HG03103 (cell line): Measurements from ENCODE around the gene ABCB11.

Source experiments
- ATAC-seq: cut with Tn5 transposase; IDR thresholded peaks from one replicate; pipeline ENCODE4 v1.9.1; 2021; ENCODE audit warnings: low read depth; ENCODE audit not compliant: unreplicated experiment

ABCB11 gene

DNA sequence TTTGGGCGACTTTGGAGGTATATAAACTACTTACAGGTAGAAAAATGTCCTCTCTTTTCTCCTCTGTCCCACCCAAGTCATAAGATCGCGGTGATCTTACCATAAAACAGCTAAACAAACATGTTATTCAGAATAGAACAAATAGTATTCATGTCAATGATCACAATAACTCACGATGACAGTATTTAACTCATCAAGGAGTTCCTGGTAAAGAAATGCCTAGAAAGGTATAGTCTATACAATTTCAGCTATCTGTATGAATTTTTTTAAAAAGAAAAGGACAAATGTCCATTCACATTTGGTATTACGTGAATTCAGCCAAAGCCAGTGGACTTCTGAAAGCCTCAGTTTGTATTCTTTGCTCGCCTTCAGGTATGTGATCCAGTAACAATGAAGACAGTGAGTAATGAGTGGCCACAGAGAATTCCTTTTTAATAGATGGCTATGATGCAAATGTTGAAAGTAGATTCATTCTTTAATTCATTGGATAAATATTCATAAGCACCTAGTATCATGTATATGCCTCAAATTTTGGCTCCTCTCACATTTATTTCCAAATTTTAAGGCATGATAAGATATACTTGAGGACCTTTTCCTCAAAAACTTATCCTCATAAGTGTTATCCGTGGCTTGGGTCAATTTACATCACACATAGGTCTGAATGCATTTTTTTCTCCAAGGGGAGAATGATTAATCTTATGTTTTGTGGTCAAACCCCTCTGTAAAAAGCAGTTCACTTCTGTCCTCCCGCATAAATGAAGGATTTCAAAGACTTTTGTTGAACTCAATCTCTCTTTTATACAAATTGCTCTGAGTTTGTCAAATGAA, 20.3 kb downstream of the ABCB11 start:
- no peak for ATAC-seq

DNA sequence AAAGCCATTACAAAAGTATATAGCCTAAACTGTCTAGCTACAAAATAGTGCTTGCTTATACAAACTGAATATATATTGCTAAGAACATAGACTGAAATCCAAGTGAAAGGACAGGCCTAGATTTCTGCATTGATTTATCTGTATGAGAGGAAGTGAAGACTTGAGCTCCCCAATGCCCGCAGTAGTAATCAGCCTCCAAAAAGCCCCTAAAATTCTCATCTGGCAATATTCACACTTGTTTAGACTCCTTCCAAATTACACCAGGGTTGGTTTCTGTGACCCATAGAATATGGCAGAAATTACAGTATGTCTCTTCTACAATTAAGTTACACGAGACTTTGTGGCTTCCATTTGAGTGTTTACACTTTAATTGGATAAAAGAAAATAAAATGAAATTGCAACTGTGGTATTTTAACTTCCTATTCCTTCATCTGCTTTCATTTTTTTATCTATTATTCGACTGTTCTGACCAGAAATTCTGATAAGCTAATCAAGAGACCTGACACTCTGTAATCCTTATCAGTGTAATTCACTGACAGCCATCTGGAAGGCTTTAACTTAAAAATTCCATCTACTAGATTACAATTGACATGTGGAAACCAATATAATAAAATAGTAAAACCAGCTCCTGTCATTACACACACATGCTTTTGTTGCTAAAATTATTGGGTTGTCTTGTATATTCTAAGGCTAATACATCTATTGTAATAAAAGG, 21.1 kb downstream of the ABCB11 start:
- ATAC-seq: no peak

DNA sequence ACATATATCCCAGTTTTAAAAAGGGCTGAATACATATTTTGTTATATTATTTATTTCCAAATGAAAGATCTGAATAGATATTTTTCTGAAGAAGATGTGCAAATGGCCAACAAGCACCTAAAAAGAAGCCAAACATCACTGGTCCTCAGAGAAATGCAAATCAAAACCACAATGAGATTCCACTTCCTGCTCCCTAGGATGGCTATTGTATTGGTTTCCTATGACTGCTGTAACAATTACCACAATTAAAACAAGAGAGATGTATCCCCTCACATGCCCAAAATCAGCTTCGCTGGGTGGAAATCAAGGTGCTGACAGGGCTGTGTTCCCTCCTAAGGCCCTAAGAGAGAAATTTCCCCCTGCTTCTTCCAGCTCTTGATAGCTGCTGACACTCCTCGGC, 23.2 kb downstream of the ABCB11 start:
- ATAC-seq: no peak

DNA sequence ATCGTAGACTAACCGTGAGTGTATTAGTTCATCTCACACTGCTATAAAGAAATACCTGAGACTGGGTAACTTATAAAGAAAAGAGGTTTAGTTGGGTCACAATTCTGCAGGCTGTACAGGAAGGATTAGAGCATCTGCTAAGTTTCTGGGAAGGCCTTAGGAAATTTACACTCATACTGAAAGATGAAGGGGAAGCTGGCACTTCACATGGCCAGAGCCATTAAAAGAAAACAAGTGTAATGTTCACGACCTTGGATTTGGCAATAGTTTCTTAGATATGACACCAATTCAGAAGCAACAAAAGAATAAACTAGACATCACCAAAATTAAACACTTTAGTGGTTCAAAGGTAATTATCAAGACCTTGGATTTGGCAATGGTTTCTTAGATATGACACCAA, 23.8 kb downstream of the ABCB11 start:
- no peak for ATAC-seq

DNA sequence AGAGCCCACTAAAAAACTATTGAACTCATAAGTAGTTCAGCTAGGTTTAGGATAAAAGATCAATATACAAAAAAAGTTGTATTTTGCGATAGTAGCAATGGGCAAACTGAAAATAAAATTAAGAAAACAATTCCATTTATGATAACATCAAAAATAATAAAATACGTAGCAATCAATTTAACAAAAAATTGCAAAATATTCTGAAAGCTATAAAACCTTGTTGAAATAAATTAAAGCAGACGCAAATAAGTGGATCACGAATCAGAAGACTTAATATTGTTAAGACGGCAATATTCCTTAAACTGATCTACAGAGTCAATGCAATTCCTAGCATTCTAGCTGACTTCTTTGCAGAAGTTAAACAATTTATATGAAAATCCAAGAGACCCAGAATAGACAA, 24.5 kb downstream of the ABCB11 start:
- ATAC-seq: no peak

DNA sequence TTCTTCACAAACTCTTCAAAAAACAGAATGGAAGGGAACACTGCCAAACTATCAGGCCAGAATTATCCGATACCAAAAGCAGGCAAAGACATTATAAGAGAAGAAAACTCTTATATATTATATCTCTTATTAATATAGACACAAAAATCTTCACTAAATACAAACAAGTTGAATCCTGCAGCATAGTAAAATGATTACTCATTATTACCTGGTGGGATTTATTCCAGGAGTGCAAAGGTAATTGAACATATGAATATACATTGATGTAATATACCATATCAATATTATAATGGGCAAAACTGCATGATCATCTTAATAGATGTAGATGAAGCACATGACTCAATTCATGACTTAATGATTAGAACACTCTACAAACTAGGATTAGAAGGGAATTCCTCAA, 25.1 kb downstream of the ABCB11 start:
- no peak for ATAC-seq

DNA sequence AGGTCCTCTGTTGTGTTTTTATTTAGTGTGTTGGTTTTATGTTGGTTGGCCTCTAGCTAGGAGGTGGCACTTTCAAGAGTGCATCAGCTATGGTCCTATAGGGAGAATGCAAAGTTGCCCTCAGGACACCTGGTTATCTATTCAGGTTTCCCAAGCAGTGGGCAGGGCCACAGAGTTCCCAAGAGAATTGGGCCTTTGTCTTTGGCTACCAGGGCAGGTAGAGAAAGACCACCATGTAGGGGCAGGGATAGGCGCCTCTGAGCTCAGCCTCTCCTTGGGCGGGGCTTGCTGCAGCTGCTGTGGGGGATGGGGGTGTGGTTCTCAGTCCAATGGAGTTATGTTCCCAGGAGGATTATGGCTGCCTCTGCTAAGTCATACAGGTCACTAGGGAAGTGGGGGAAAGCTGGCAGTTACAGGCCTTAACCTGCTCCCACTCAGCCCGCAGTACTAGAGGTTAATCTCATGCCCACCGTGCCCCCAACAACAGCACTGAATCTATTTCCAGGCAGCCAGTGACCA, 26.0 kb downstream of the ABCB11 start:
- no peak for ATAC-seq

DNA sequence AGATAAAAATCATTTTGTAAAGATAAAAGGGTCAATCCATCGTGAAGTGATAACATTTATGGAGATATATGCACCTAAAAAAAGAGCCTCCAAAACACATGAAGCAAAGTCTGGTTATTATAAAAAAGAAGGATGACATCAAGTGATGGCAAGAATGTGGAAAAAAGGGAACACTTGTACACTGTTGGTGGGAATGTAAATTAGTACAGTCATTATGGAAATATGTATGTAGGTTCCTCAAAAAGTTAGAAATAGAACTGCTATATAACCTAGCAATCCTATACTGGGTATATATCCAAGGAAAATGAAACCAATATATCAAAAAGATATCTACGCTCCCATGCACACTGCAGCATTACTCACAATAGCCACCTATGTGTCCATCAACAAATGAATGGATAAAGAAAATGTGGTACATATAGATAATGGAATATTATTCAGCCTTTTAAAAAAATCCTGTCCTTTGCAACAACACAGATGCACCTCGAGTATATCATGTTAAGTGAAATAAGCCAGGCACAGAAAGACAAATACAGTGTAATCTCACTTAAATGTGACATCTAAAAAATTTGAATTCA, 28.9 kb downstream of the ABCB11 start:
- no peak for ATAC-seq

DNA sequence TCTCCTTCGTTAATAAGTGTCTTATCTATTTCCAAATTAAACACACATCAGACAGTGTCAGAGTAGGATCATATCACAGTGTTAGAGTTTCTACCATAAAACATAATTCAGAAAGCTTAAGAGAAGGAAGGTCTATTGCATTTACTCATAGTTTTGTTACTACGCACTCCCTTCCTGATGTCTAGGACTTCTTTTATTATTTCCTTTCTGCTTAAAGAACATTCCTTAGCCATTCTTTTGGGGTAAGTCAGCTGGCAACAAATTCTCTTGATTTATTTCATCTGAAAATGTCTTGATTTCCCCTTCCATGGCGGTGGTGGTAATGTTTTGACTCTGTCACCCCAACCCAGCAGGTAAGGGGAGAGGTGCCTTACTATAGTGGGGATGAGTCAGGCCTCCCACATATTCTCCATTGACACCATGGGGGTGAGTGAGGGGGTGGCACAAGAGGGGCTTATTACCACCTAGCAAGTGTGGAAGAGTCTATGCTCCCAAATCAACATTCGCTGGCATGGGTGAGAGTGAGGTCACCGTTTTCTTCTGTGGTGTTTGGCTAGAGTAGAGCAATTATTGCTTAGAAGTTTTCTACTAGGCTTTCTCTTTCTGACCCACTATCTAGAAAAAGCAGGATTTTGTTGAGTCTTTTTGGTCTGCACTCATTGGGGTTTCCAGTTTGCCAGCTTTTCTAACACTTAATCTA, 29.9 kb downstream of the ABCB11 start:
- ATAC-seq: no peak

DNA sequence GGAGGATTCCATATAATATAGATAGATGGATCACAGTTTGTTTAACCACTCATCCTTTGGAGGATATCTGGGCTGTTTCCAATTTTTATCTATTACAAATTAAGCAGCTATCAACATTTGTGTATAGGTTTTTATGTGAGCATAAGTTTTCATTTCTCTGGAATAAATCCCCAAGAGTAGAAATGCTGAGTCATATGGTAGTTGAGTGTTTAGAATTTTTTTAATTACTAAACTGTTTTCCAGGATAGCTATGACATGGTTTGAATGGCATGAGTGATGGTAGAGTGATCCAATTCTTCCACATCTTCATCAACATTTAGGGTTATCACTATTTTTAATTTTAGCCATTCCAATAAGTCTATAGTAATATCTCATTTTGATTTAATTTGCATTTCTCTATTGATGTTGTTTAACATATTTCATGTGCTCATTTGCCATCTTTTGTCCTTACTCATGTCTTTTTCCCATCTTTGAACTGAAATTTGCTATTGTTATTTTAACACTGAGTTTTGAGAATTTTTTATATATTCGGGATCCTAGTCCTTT, 31.4 kb downstream of the ABCB11 start:
- no peak for ATAC-seq

DNA sequence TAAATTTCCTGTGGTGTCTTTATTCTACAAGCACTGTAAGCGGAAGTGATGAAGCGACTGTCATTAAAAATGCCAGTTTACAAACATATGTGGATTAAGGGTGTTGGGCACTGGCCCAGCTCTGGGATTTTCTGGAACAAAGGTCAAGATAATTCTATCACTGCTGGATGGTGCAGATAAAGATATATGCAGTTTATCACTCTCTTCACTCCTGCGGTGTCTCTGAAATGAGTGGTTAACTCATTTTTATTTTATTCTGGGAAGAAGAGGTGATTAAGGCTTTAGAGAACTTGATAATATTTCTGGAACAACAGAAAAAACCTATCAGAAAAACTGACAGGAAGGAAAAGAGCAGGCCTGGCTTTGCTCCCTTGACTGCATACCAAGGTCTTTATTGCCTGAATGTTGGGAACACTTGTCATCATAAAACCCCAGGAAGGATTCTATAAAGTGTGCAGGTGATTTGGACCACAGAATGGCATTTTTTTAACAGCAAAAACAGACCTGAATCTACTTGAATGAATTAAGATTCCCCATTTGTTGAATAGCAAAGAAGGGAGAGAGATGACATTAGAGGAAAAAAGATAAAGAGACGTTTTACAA, 32.4 kb downstream of the ABCB11 start:
- no peak for ATAC-seq

DNA sequence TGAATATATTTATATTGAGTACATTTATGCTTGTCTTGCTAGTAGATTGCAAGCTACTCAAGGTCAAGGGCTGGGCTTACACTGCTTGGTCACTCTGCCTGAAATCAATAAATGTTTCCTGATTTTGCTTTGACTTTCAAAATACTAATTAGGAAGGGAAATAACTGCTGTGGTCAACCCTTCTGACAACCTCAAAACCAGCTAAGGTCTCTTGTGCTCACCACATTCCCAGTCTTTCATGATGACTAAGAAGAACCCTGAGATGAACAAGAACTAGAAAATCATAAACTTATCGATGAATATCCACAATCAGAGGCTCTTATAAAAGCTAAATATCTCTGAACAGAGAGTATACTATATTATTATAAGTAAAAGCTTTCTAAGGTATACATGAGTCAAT, 33.3 kb downstream of the ABCB11 start:
- ATAC-seq: no peak

DNA sequence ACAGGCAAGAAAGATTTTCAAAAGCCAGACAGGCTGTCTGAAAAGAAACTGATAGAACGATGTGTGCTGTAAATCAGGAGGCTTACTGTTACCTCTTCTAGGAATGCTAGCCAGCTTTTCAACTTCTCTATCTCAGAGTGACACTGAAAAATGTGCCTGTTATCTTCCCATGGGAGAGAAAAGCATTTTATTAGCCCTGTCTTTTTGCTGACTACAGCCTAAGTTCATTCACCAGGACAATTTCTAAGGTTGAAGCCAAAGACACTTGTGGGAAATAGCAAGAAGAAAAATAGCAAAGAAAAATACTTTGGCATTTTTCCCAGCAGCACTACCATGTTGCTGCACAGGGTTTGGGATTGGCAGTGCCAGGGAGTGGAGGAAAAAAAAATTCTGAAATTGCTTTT, 34.0 kb downstream of the ABCB11 start:
- ATAC-seq: no peak

DNA sequence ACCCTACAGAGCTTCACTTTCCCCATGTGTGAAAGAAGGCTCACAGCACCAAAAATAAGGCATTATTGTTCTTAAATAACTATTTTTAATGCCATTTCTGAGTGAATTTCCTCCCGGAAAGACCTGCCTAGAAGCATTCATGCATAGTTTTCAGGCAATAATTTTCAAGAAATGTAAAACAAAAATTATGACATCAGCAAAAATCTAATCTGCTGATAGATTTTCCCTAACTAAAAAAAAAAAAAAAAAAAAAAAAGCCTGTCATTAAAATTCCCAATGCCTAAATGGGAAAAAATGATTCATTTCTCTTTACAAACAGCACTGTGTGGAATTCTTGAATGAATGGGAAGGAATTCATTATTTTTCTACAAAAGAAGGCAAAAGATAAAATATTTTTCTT, 35.4 kb downstream of the ABCB11 start:
- ATAC-seq: no peak

DNA sequence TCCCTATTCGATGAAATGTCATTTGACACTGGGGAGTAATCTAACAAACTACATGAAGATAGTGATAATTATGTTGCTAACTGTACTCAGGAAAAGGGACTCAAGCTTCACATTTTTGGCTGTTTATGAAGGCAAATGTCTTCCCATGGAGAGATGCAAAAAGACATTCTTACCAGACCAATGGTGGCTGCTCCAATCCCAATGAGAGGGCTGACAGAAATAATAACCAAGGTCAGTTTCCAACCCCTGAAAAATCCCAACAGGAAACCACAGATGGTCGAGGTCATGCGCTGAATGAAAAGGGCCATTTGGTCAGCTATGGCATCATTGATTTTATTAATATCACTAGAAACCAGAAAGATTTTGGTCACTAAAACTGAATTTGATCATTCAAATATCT, 37.6 kb downstream of the ABCB11 start:
- ATAC-seq: no peak

DNA sequence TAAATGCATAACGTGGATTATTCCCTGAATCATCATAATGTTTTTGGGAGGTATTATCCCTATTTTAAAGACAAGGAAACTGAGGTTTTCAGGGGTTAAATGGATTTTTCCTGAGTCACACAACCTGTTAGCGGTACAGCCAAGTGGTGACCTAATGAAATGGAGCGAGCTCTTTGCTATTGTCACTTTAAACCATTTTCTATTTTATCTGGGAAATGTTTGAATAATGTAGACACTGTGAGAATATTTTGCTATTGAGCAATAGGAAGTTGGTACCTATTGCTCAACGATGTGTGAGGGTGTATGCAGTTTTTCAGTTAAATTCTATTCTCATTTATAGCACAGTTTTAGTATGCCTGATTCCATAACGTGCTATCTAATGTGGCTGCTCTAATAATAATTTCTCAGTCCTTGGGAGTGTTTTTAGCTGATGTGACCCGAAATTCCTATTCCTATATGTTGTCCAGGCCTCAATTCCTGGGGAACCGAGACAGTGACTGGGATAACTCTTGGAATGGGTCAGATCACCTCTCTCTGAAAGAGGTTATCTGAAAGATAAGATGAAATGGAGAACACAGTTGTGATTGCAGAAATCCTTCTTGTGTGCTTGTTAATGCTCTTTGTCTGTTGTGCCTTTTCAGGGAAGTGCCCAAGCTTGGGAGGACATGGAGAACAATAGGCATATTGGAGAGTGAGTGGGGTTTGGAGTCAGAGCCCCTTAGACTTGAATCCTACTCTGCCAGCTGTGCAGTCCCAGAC, 38.4 kb downstream of the ABCB11 start:
- ATAC-seq: no peak

DNA sequence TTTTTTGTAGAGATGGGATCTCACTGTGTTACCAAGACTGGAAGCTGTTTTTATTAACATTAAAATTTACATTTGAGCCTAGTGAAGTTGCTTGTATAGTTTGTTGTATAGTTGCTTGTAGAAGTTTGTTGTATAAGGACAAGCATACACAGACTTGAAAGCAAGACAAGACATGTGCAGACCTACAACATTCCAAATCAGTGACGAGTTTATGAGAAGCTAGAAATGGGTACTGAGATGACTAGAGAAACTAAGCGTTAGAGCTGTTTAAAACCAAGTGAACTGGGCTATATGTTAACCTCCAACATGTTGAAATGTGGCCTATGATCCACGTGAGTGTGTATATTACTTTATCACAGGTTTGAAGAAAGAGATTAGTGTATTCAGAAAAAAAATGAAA, 39.1 kb downstream of the ABCB11 start:
- no peak for ATAC-seq

DNA sequence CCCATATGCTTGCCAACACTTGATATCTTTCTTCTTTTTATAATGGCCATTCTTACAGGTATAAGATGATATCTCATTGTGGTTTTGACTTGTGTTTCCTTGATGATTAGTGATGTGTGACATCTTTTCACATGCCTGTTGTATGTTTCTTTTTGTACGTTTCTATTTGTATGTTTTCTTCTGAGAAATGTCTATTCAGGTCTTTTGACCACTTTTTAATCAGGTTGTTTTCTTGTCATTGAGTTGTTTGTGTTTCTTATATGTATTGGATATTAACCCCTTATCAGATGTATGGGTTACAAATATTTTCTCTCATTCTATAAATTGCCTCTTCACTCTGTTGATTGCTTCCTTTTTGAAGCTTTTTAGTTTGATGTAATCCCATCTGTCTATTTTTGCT, 42.4 kb downstream of the ABCB11 start:
- no peak for ATAC-seq

DNA sequence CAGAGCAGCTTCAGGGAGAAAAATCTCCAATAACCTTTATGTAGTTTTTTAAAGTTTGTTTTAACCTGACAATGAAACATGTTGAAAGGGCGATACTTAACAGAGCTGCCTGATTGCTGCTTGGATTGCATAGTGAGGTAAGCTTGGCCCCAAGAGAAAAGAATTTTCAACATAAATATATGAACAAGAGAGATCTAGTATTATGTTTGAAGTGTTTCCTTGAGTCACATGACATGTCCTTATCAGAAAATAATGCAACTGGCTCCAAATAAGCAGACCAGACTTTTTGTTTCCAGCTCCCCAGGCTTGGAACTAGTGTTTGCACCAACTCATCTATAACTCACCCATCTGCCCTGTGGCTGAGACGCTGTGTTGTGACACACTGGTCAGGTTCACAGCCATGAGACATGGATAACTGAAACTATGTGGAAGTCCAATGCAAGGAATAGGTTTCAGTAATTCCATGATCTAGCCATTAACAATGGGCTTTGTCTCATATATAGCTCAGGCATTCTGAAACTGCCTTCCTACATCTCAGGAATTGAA, 44.7 kb downstream of the ABCB11 start:
- ATAC-seq: no peak
